DOHH2 (cell line): ENCODE data around the gene MYH16.

Experiments used
- CTCF ChIP-seq: fragments of 200-600 bp; sonication (generic); IDR thresholded peaks from one replicate; pipeline ENCODE4 v1.5.1; 2014; ENCODE audit warnings: antibody characterized with exemption, mild to moderate bottlenecking, low read depth, low read length; ENCODE audit not compliant: poor library complexity, severe bottlenecking
- EZH2phosphoT487 ChIP-seq: fragments of 200-600 bp; sonication (generic); IDR thresholded peaks from 2 replicates; pipeline ENCODE4 v1.6.1; 2017; ENCODE audit warnings: borderline replicate concordance, mild to moderate bottlenecking, antibody characterized with exemption, low read length, moderate library complexity, mixed read lengths

- TF ChIP-seq CTCF (no peak), EZH2phosphoT487 (no peak)
These were observed 11.0 kb upstream of the MYH16 start for GRCh38 chr7:99261646-99262045.
